H1 (cell line): Measurements from ENCODE around the gene OSBPL3. TPM values are rescaled to one million over a fixed set of nuclear protein-coding genes. Genes with fewer than 3 reads are reported as not detected.

Experiments used
- CTCF ChIA-PET: fragments of 300-600 bp; sonication (Branson Sonifier 250); formaldehyde crosslinking; loops from one replicate; lab custom pipeline; 2021; ENCODE audit not compliant: partially characterized antibody; lab: Charles Lee
- POLR2A ChIA-PET: fragments of 300-600 bp; sonication (Branson Sonifier 250); formaldehyde crosslinking; loops from one replicate; lab custom pipeline; 2021; ENCODE audit warnings: inconsistent platforms; ENCODE audit not compliant: partially characterized antibody; lab: Charles Lee
- DNase-seq, 2 experiments: peaks; one replicate each; pipeline versions ENCODE4 v3.0.0 to v3.0.0-alpha.2; 2010 to 2022; ENCODE audit warnings: low spot score in 2 of 2, low read depth in 1 of 2, mixed read lengths in 1 of 2
- FAIRE-seq: peaks from 2 replicates; lab custom pipeline; 2011; peaks lifted over from hg19 to GRCh38; lab: Jason Lieb, UNC
- H2AFZ ChIP-seq: 2 replicates; pipeline ENCODE4 v1.8.1; 2012; ENCODE audit warnings: low read length, inconsistent platforms
- H2AK5ac ChIP-seq: 2 replicates; pipeline ENCODE4 v1.6.1; 2013; ENCODE audit warnings: low read depth, low read length
- H2BK120ac ChIP-seq: replicated peaks from 2 replicates; pipeline ENCODE3; 2013; ENCODE audit warnings: low read depth, low read length, inconsistent platforms
- H2BK12ac ChIP-seq: 2 replicates; pipeline ENCODE4 v1.6.1; 2013; ENCODE audit warnings: low read depth, low read length
- H2BK15ac ChIP-seq: 2 replicates; pipeline ENCODE4 v1.6.1; 2013; ENCODE audit warnings: low read length
- H2BK20ac ChIP-seq: 2 replicates; pipeline ENCODE4 v1.6.1; 2013; ENCODE audit warnings: low read length
- H2BK5ac ChIP-seq: 2 replicates; pipeline ENCODE4 v1.6.1; 2013; ENCODE audit warnings: low read depth, low read length
- H3K14ac ChIP-seq: 2 replicates; pipeline ENCODE4 v1.6.1; 2013; ENCODE audit warnings: inconsistent platforms; ENCODE audit not compliant: insufficient read length
- H3K18ac ChIP-seq: 2 replicates; pipeline ENCODE4 v1.6.1; 2013; ENCODE audit warnings: low read length; ENCODE audit errors: extremely low read depth
- H3K23ac ChIP-seq: 2 replicates; pipeline ENCODE4 v1.6.1; 2013; ENCODE audit warnings: inconsistent platforms; ENCODE audit not compliant: insufficient read length
- H3K23me2 ChIP-seq: 2 replicates; pipeline ENCODE4 v1.6.1; 2013; ENCODE audit warnings: low read depth, low read length
- H3K27ac ChIP-seq: 2 replicates; pipeline ENCODE4 v1.6.1; 2011; ENCODE audit warnings: low read depth, low read length, inconsistent platforms
- H3K27me3 ChIP-seq, 4 experiments: replicated peaks in 1 of 4; 1 replicate in 1 of 4; 2 replicates in 3 of 4; pipeline versions ENCODE4 v1.6.1 to v1.8.1; 2011 to 2013; ENCODE audit warnings: low read length in 3 of 4, mild to moderate bottlenecking in 3 of 4, inconsistent platforms in 2 of 4, mixed read lengths in 2 of 4, moderate library complexity in 1 of 4; ENCODE audit not compliant: control insufficient read depth in 3 of 4, insufficient read depth in 3 of 4; ENCODE audit errors: extremely low read depth in 1 of 4
- H3K36me3 ChIP-seq, 4 experiments: 2 replicates each; pipeline versions ENCODE4 v1.6.1 to v1.8.1; 2011 to 2013; ENCODE audit warnings: mild to moderate bottlenecking in 4 of 4, low read length in 3 of 4, moderate library complexity in 2 of 4, control low read depth in 1 of 4, inconsistent platforms in 1 of 4; ENCODE audit not compliant: insufficient read depth in 4 of 4, control insufficient read depth in 2 of 4
- H3K4ac ChIP-seq: replicated peaks from 2 replicates; pipeline ENCODE3; 2013; ENCODE audit warnings: low read length, low read depth, mixed read lengths, inconsistent platforms; ENCODE audit not compliant: insufficient read length
- H3K4me1 ChIP-seq, 4 experiments: replicated peaks in 1 of 4; 1 replicate in 1 of 4; 2 replicates in 3 of 4; pipeline versions ENCODE4 v1.6.1 to v1.8.1; 2011 to 2013; ENCODE audit warnings: low read length in 3 of 4, inconsistent platforms in 2 of 4, mixed read lengths in 1 of 4; ENCODE audit not compliant: insufficient read depth in 4 of 4, control insufficient read depth in 3 of 4
- H3K4me2 ChIP-seq, 2 experiments: 2 replicates each; pipeline versions ENCODE4 v1.6.1 to v1.8.1; 2011 to 2013; ENCODE audit warnings: low read depth in 2 of 2, low read length in 2 of 2, control low read depth in 1 of 2, inconsistent platforms in 1 of 2, mild to moderate bottlenecking in 1 of 2; ENCODE audit not compliant: insufficient read depth in 1 of 2
- H3K4me3 ChIP-seq, 4 experiments: fragments of 200-600, 300-600 bp in 1 of 4; sonication (generic), shearing (Covaris generic), sonication (Bioruptor Twin) in 1 of 4; 2 replicates each; pipeline versions ENCODE4 v1.5.1 to v1.8.1; 2011 to 2016; ENCODE audit warnings: low read length in 4 of 4, low read depth in 3 of 4, control low read depth in 2 of 4, inconsistent platforms in 2 of 4, mild to moderate bottlenecking in 2 of 4, mixed read lengths in 1 of 4, moderate library complexity in 1 of 4; ENCODE audit not compliant: insufficient read depth in 2 of 4; ENCODE audit errors: extremely low read depth in 1 of 4
- H3K56ac ChIP-seq: replicated peaks from 2 replicates; pipeline ENCODE3; 2013; ENCODE audit warnings: low read depth, mild to moderate bottlenecking, mixed read lengths, low read length, inconsistent platforms; ENCODE audit not compliant: insufficient read length
- H3K79me1 ChIP-seq: 2 replicates; pipeline ENCODE4 v1.6.1; 2013; ENCODE audit warnings: low read depth, low read length, control low read depth
- H3K79me2 ChIP-seq, 2 experiments: 2 replicates each; pipeline versions ENCODE4 v1.6.1 to v1.8.1; 2012 to 2013; ENCODE audit warnings: low read length in 2 of 2, mild to moderate bottlenecking in 2 of 2, inconsistent platforms in 1 of 2; ENCODE audit not compliant: insufficient read depth in 2 of 2, control insufficient read depth in 1 of 2
- H3K9ac ChIP-seq, 4 experiments: replicated peaks in 1 of 4; 1 replicate in 1 of 4; 2 replicates in 3 of 4; pipeline versions ENCODE4 v1.6.1 to v1.8.1; 2011 to 2013; ENCODE audit warnings: low read depth in 3 of 4, low read length in 3 of 4, control low read depth in 2 of 4, mild to moderate bottlenecking in 2 of 4, moderate library complexity in 2 of 4, inconsistent platforms in 1 of 4; ENCODE audit errors: extremely low read depth in 1 of 4
- H3K9me3 ChIP-seq, 2 experiments: 2 replicates each; pipeline versions ENCODE4 v1.6.1 to v1.8.1; 2012 to 2013; ENCODE audit warnings: mild to moderate bottlenecking in 2 of 2, moderate library complexity in 2 of 2, control low read depth in 1 of 2, inconsistent platforms in 1 of 2, low read depth in 1 of 2, low read length in 1 of 2, mixed read lengths in 1 of 2; ENCODE audit not compliant: insufficient read depth in 2 of 2
- H4K20me1 ChIP-seq, 2 experiments: replicated peaks in 1 of 2; 2 replicates each; pipeline versions ENCODE3 to v1.8.1; 2011 to 2013; ENCODE audit warnings: inconsistent platforms in 2 of 2, low read length in 2 of 2, mild to moderate bottlenecking in 1 of 2; ENCODE audit not compliant: insufficient read depth in 2 of 2, control insufficient read depth in 1 of 2
- H4K5ac ChIP-seq: 2 replicates; pipeline ENCODE4 v1.6.1; 2013; ENCODE audit warnings: low read length, low read depth, mixed read lengths, inconsistent platforms; ENCODE audit not compliant: insufficient read length
- H4K8ac ChIP-seq: 2 replicates; pipeline ENCODE4 v1.8.0; 2013; ENCODE audit warnings: mild to moderate bottlenecking, moderate library complexity, low read length, inconsistent platforms; ENCODE audit not compliant: insufficient read depth; ENCODE audit errors: extremely low read depth
- H4K91ac ChIP-seq: replicated peaks from 2 replicates; pipeline ENCODE3; 2013; ENCODE audit warnings: low read length, mixed read lengths, inconsistent platforms; ENCODE audit not compliant: insufficient read length
- ASH2L ChIP-seq: fragments of 200-600, 300-600 bp; sonication (generic); IDR thresholded peaks from one replicate; pipeline ENCODE4 v1.7.1; 2017; ENCODE audit warnings: low read length
- BACH1 ChIP-seq: IDR thresholded peaks from 2 replicates; pipeline ENCODE4 v1.6.1; 2012; ENCODE audit warnings: low read length, improper control_type of control experiment
- CBX5 ChIP-seq: fragments of 300-800, 300-1000 bp; sonication (generic); IDR thresholded peaks from 2 replicates; pipeline ENCODE4 v1.7.1; 2016; ENCODE audit warnings: antibody characterized with exemption, low read length, low read depth
- CBX8 ChIP-seq: fragments of 300-800, 300-1000 bp; sonication (generic); IDR thresholded peaks from 2 replicates; pipeline ENCODE4 v1.7.1; 2016; ENCODE audit warnings: low read depth, low read length, borderline replicate concordance
- CEBPB ChIP-seq: IDR thresholded peaks from 2 replicates; pipeline ENCODE4 v1.6.1; 2012; ENCODE audit warnings: low read depth, low read length
- FOSL1 ChIP-seq: IDR thresholded peaks from 2 replicates; pipeline ENCODE4 v1.6.1; 2011; ENCODE audit warnings: mild to moderate bottlenecking, low read depth, low read length, moderate library complexity; ENCODE audit not compliant: insufficient read depth
- NANOG ChIP-seq: IDR thresholded peaks from 2 replicates; pipeline ENCODE4 v1.6.1; 2011; ENCODE audit warnings: low read length, low read depth, mild to moderate bottlenecking, inconsistent platforms; ENCODE audit not compliant: insufficient read depth, poor library complexity, severe bottlenecking
- SAP30 ChIP-seq: fragments of 300-600 bp; sonication (generic); IDR thresholded peaks from 2 replicates; pipeline ENCODE4 v1.7.1; 2012; ENCODE audit warnings: low read length, moderate library complexity, mild to moderate bottlenecking, inconsistent platforms; ENCODE audit not compliant: insufficient read depth, insufficient replicate concordance
- SIX5 ChIP-seq: IDR thresholded peaks from 2 replicates; pipeline ENCODE4 v1.6.1; 2011; ENCODE audit warnings: mild to moderate bottlenecking, low read depth, low read length
- TBP ChIP-seq: IDR thresholded peaks from 2 replicates; pipeline ENCODE4 v1.6.1; 2011; ENCODE audit warnings: low read depth, low read length, improper control_type of control experiment
- TCF12 ChIP-seq: IDR thresholded peaks from 2 replicates; pipeline ENCODE4 v1.6.1; 2011; ENCODE audit warnings: low read depth, mild to moderate bottlenecking, low read length
- WGBS, 2 experiments: shearing (Covaris generic) in 1 of 2; methylation state at CpG; one replicate each; pipeline versions ENCODE4 v1.1.6 to v1.1.7; 2013 to 2015; ENCODE audit warnings: low lambda C conversion rate in 2 of 2, mixed read lengths in 2 of 2, inconsistent platforms in 1 of 2, low coverage in 1 of 2, missing lambda C conversion rate in 1 of 2; ENCODE audit not compliant: insufficient replicate concordance in 2 of 2, insufficient coverage in 1 of 2, insufficient read length in 1 of 2; ENCODE audit errors: extremely low coverage in 1 of 2, missing lambda C conversion rate in 1 of 2; 5-methylcytosine and 5-hydroxymethylcytosine counted together
- polyA plus RNA-seq, 7 experiments: library from polyadenylated mRNA; depleted of rRNA in 3 of 7; stranded (reverse) in 5 of 7; unstranded in 2 of 7; fragments of >200 nt in 5 of 7; fragments of 200-250 nt in 2 of 7; gene quantifications; 1 replicate in 5 of 7; 2 replicates in 1 of 7; 4 replicates in 1 of 7; pipeline versions ENCODE4 v1.2.1 to v1.2.3, GENCODE V29; 2011 to 2013; ENCODE audit warnings: missing spikeins in 2 of 7, mixed read lengths in 2 of 7
- total RNA-seq: library from RNA; stranded (reverse); fragmentation: NEBNext Ultra II Directional; extraction: Animal tissue kit (Norgen Biotek cat#: 25700); gene quantifications from 2 replicates; pipeline ENCODE4 v1.2.1, GENCODE V29; 2021

The OSBPL3 gene
- total and polyA plus RNA-seq, 2 of the 8 experiments (the other 6 are each of a cell fraction or from before 2014, with no cell fraction given): 2.8 to 13.9 TPM

DNA sequence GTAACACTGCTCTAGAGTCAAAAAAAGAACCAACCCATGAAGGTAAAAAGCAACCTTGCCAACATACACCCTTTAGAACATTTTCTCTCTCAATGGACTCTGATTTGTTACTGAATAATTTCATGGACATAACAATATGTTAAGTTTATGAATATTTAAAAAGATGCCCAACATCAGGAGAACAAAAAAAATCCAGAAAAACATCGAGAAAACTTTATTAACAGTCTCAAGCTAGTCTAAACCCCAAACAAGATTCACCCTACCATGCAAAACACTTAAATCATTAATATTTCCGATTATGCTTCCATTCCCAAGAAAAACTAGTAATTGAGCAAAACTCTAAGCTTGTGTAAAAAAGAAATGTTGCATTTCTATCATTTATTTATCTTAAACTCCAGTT, 46.7 kb downstream of the OSBPL3 start:
- Histone ChIP-seq H4K91ac (no peak overlapping the region), H3K18ac (no peak overlapping the region), H3K14ac (no peak overlapping the region), H3K4ac (no peak overlapping the region), H4K5ac (no peak overlapping the region), H2BK120ac (no peak overlapping the region), H3K27me3 (no peaks in the 10 kb centered on the region), H2BK5ac (no peak overlapping the region), H4K8ac (no peak overlapping the region), H3K4me2 (no peak overlapping the region), H3K27ac (no peak overlapping the region), H2BK12ac (no peak overlapping the region), H3K23me2 (no peaks in the 10 kb centered on the region), H3K9ac (no peak overlapping the region), H3K56ac (no peak overlapping the region), H4K20me1 (no peaks in the 10 kb centered on the region), H3K79me2 (0 out of 4 replicates have a peak, but pooled peaks cover 0 to 5% of the 10 kb centered on the region in 2 experiments), H3K79me1 (no peaks in the 10 kb centered on the region), H3K23ac (no peak overlapping the region), H3K4me3 (no peak overlapping the region), H2BK20ac (no peak overlapping the region), H2BK15ac (no peak overlapping the region), H3K36me3 (no peaks in the 10 kb centered on the region), H3K4me1 (peaks cover 1 to 9% (median 7%) of the 10 kb centered on the region in 4 experiments; a peak in 6 of 7 replicates), H3K9me3 (no peaks in the 10 kb centered on the region), H2AK5ac (no peak overlapping the region), H2AFZ (no peak overlapping the region)
- TF ChIP-seq FOSL1 (no peak), SAP30 (no peak), CBX5 (no peak), TCF12 (no peak), BACH1 (no peak), NANOG (no peak), ASH2L (no peak), SIX5 (no peak), TBP (no peak), CEBPB (no peak), CBX8 (no peak)
- DNase-seq (no peak), FAIRE-seq (no peak)
- POLR2A ChIA-PET: no interaction called here
- 98% methylated on average over 2 of the region's 2 CpGs; no CpG with 5 or more reads in 1 of the 2 experiments for WGBS, 2 experiments
- CTCF ChIA-PET: interaction anchor here (1.0 to 2.0 kb wide), 4 partner anchors 8 to 165 kb away, joined by 3 to 5 read pairs (median 4); no protein-coding TSS in a partner anchor
